Measurements from ENCODE around the gene LHX6.
A peak's percentile ranks its signal among the peaks of the same experiment; 100 is the strongest.

The LHX6 gene

DNA sequence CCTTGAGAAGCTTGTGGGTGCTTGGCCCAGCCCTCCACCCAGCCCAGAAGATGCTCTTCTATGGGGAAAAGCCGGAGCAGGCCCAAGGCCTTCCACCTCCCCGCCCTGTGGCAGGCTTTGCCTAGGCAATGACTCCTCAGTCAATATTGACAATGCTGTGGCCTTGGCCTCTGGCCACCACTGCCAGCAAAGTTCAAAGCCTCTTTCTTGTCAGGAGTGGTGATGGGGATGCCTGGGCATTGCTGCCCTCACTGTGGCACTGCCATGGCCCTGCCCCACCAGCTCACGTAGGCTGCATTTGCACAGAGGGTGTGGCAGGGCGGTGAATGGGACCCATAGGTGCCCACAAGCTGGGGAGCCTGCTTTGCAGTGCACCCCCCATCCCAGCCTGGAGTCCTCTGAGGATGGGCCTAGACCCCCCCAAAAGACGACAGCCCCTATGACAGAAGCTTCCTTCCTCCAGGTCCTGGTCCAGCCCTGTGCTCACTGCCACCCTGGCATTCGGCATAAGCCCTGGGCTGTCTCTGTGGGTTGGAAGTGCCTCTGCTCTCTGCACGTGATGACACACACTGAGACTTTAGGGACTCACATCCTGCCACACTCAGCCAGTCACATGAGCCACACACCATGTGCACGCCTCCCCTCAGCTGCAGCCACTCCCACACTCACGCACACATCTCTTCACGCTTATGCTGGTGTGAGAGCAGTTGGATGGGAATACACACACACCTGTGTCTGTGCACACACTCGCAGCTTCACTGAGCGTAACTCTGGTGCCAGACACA lies 38.0 kb downstream of the LHX6 start:
- no peak for DNase-seq

DNA sequence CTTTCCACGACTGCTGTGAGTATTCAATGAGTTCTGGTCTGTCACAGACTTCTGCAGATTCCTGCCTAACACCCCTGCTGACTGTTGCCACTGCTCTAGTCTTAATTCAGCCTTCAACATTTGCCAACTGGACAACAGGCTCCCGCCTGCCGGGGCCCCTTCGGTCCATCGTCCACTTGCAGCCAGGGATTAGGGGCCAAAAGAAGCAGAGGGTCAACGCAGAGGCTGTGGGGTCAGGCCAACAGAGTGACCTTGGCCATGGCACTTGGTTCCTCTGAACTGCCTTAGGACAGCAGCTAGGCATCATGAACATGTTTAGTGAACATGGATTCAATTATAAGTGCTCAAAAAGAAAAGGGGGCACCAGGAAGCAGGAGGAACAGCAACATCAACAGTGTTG lies 40.4 kb downstream of the LHX6 start:
- DNase-seq = no peak

DNA sequence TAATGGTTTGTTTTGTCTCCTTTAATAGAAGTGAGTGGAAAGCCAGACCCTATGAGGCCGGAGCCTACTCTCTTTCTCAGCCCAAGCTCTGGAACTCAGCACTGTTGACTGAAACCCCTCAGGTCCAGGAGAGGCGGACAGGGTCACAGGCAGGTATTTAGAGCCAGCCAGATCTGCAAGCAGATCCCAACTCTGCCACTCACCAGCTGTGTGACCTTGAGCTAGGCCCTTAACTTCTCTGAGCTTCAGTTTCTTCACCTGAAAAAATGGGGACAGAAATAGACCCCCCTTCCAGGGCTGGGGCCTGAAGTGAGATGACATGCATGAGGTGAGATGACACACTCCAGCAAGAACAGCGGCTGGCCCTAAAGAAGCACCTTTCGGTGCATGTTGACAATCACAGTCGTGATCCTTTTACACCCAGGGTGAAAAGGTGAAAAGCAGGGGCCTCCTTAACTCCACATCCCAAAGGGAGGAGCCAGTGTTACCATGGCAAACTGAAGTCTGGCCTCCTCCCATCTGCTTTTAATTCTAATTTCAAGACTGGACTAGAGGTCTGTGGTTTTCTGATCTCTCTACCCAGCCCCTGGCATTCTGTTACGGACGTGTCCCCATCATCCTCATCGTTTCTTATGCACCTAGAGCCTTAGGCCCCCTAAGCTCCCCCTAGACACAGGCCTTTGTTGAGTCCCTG lies 41.8 kb downstream of the LHX6 start:
- DNase-seq = no peak

DNA sequence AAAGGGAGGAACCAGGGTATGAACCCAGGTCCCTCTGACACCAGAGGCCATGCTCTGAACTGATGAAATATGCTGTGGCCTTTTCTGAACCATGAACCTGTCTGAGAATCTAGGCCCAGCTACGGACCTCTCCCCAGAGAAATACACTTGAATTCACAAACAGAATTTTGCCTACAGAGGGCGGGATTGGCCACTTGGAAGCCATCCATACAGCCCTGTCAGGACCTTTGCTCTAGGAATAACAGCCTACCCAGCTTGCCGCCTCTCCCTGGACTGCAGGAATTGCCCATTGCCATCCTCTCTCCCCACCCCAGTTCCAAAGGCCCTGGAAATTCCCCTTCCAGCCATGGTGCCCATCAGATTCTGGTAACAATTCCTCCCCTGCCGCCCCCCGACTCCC lies 42.5 kb downstream of the LHX6 start:
- DNase-seq = no peak

DNA sequence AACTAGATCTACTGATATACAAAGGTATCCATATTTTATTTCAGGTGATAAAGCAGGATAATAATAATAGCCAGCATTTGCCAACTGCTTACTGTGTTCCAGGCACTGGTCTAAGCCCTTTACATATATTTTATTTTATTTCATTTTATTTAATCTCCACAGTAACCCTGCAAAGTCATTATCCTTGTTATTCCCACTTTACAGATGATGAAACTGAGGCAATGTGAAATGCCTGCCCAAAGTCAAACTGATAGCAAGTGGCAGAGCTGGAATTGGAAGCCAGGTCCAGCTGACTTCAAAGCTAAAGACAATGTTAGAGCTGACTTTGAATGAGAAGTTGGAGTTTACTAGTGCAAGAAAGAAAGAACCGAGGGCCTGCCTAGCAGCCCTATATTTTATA lies 44.2 kb downstream of the LHX6 start:
- DNase-seq = no peak

DNA sequence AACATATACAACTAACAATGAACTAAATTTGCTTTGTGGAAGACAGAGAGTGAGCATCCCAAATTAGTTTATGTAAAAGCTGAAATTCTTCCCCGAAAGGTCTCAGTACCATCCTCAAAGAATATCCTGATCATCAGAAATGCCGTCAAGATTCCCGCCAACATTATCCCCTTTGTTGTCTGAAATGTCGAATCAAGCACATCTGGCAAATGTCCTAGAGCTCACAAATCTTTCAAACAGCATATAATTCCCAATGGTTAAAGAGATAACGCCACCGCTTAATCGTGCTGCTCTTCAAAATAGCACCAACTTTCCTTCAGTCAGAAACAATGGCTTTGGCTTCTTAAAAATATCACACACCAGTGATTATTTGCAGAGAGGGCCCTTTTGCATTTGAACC lies 45.3 kb downstream of the LHX6 start:
- DNase-seq = no peak

DNA sequence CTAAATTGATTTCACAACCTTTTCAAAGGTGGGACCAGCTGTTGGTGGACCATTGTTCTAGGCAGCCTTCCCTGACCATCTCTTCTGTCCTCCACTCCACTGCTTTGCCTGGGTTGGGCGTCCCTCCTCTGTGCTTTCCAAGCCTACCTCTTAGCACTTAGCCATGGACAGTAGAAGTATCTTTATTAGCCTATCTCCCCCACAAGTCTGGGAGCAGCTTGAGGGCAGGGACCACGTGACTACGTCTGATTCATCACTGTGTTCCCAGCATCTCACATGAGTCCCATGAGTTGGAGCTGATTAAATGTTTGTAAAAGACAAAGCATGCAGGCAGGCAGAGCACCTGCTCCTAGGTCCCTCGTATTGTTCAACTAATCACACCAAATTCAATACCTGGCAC lies 48.1 kb downstream of the LHX6 start:
- no peak for DNase-seq

DNA sequence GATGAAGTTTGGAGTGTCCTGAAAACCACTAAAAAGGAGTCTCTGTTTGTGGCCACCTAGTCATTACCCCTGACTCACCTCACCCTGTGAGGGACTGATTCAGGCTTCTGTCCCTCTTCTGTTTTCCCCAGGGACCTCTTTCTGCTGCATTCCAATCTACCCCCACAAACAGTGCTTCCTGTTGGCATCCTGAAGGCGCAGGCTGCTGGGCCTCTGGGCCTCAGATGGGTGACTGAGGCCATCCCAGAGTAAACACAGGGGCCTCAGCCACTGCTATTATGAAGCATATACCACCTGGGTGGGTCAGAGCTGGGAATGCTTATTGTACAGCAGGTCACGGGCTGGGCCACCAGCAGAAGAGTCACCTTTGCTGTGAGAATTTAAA lies 49.1 kb downstream of the LHX6 start:
- no peak for DNase-seq

DNA sequence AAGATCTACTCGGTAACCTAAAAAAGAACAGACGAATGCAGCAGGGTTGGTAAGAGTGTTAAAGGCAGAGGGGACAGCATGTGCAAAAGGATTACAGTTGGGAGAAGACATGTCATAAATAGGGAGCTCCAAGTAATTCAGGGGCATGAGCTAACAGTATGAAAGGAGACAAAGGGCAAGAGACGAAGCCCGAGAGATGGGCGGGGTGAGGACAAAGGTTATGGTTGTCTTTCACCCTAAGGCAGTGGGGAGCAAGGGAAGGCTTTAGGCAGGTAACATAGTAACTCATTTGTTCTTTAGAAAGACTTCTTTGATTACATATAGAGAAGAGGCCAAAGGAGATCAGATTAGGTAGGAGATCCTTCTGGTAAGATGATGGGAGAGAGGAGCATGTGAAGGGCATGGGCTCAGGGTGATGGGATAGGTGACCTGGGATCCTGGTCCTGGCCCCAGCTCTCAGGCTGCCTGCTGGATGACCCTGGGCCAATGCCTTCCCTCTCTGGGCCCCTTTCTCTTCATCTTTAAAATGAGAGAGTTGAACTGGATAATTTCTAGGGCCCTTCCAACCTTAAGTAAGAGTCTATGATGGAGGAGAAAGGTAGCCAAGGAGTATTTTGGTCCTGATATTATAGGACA lies 49.6 kb downstream of the LHX6 start:
- no peak for DNase-seq

DNA sequence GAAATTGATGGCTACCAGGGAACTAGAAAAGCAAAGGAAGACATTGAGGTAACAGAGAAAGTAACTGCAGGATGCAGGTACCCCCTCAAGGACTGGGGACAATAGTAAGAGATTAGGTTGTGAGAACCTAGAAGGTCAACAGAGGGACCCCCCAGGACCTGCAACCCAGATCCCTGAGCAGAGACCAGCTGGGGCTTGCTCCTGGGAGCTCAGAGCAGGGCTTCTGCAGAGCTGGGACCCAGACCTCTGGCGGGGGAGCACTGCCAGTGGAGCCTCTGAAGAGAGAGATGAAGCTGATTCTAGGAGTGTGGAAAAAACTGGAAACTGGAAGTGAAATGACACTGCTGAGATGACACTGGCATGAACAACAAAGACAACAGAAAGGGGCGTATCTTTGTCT lies 51.8 kb downstream of the LHX6 start:
- DNase-seq = no peak

DNA sequence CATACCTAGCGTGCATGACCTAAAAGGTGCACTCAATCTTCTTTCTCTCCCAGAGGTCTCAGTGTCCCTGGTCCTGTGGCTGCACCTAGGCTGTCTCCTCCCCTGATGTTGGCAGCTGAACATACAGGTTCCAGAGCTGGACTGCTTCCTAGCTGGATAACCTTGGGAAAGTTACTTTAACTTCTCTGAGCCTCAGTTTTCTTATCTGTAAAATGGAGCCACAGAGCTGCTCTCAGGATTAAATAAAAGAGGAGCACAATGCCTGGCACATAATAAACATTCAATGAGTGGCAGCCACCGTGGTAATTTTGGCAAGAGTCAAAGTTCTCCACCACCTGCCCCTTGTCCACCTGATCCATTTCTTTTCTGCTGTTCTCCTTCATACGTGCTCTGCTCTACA lies 55.1 kb downstream of the LHX6 start:
- no peak for DNase-seq

DNA sequence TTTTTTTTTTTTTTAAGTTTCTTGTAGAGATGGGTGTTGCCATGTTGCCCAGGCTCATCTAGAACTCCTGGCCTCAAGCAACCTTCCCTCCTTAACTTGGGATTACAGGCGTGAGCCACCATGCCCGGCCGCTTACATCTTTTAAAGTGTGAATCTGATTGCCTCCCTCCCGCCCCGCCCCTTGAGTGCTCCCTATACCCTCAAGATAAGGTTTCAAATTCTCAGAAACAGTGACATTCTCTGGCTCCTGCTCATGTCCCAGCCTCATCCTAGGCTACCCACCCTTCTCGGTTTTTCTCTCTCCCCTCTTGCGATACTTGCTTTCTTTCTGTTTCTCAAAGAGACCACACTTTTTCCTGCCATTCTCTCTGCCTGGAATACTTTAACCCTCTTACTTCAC lies 56.6 kb downstream of the LHX6 start:
- DNase-seq = no peak

DNA sequence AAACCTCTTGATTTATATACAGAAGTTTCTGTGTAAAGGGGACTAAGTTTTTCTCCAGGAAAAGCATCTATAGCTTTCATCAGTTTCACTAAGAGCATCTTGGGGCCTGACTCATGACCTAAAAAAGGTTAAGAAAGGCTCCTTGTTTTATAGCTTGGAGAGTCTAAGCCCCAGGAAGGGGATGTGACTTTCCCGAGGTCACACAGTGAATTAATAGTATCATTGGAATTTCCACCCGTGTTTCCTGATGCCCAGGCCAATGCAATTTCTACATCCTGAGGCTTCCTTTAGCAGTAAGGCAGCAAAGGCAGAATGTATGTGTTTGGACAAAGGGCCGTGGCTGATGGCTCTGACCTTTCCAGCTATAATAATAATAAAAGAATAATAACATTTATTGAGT lies 60.4 kb downstream of the LHX6 start:
- DNase-seq = no peak

DNA sequence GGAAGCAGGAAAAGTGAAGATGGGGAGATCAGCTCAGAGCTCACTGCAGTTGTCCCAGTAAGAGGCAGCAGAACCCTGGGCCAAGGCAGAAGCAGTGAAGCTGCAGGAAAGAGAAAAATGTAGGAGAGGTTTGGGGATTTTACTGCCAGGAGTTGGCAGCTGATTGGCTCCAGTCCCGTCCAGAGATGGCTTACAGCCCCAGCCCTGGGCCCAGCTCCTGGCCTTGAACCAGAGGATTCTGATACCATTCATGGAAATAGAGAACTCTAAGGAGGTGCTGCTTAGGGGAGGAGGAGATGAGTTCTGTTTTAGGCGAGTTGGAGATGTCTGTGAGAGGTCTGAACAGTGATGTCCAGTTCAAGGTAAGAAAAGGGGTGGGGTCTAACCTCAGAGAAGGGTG lies 64.5 kb downstream of the LHX6 start:
- DNase-seq = no peak

DNA sequence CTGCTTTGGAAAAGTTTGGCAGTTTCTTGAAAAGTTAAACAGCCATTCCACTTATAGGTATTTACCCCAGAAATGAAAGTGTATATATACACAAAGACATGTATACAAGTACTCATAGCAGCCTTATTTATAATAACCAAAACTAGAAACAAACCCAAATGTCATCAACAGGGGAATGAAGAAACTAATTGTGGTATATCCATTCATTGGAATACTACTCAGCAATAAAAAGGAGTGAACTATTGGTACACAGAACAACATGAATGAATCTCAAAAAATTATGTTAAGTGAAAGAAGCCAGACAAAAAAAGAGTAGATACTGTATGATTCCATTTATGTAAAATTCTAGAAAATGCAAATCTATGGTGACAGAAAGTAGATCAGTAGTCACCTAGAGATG lies 66.3 kb downstream of the LHX6 start:
- no peak for DNase-seq

DNA sequence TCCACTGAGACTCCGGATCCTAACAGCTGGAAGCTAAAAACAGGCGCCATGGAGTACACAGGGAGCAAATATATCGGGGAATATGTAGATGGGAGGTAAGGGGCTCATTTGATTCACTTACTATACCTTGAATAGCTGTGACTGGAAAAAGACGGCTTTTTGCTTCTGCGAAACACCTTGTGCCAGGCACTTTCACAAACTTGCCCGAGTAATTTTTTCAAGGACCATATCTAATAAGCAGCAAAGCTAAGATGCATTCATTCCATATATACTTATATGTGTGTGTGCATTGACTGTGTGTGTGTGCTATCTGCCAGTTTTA lies 68.9 kb downstream of the LHX6 start:
- DNase-seq = no peak

DNA sequence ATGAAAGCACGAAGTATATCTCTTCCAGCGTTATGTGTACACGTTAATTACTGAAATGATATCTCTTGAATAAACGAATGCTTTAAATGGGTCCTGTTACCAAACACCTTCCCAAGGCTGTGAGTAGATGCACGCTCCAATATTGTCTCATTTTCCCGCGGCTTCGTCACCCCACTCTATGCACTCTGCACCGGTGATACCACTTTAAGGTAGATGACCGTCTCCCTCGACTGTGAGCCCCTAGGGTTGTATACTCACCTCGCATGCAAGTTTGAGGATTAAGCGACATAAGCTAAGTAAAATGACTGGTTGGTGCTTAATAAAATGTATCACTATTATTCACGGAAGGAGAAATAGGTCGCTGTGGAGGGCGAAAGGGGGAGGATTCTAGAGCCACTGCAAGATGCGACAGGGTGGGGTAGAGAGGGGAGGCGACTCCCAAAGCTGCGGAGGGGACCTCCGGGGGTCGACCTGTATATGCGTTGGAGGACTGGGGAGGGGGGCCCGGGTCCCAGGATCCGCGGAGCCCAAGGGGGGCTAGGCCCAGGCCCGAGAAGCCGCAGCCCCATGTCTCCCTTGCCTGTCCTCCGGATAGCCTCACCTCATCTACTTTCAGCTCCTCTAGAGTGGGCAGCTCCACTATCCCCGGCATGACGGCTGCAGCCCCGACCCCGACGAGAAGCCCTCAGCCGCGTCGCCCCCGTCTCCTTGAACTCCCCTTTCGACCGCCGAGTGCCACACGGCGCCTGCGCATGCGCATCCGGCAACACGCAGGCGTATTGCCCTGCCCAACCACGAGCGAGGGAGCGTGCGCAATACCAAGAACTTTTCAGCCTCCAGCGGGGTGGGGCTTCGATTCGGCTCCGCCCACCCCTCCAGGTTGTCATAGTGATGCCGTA lies 69.5 kb downstream of the LHX6 start, which contains the start of the genes MORN5 and NDUFA8:
TSS of gene MORN5 (plus strand) at position 883 of the 899 bp plus-strand sequence. CDS start 65 bp downstream, outside the sequence.
TSS of gene NDUFA8 (minus strand) at position 754 of the 899 bp plus-strand sequence. CDS start at position 652, 102 bp downstream.
- peak; percentile 92 for DNase-seq

DNA sequence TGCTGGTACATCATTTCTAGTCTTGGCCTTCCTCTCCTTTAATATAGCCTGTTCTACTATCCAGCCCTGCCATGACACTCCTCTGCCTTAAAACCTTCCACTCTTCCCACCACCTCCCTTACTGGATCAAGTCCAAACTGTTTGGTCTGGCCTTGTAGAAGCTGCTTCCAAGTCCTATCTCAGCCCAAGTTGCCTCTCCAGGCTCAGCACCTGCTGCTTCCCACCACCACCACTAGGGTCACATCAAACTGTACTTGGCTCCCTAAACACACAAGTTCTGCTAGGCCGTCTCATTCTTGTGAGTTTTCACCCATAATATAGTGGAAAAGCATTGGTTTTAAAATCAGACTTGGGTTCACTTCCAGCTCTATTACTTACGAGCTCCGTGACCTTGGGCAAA lies 70.6 kb downstream of the LHX6 start:
- DNase-seq = no peak

DNA sequence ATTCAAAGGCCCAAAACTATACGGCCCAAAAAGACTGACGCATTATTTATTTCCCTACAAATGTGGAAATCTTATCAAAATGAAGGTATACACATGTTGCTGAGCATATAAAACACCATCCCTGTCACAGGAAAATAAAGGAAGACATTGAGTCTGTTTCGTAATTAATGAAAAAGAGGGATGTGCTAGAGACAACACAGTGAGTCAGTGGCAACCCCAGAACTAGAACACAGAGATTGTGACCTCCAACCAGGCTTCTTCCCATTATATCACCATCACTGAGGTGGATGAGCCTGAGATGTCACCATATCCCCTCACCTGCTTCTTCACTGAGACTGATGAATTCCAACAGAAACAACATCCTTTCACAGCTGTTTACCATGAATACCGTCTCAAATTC lies 73.0 kb downstream of the LHX6 start:
- DNase-seq = no peak

Data from effector CD4-positive, alpha-beta T cell (primary cell).